IMR-90 (cell line): ENCODE measurements around the gene MAP3K7CL.

Experiments used
- BHLHE40 ChIP-seq: fragments of 150-350 bp; IDR thresholded peaks from 2 replicates; pipeline ENCODE4 v1.6.1; 2016; ENCODE audit warnings: mild to moderate bottlenecking, low read depth, low read length
- CEBPB ChIP-seq: IDR thresholded peaks from 2 replicates; pipeline ENCODE4 v1.6.1; 2012; ENCODE audit warnings: low read depth, low read length, improper control_type of control experiment
- CHD1 ChIP-seq: IDR thresholded peaks from 2 replicates; pipeline ENCODE4 v1.6.1; 2012; ENCODE audit warnings: low read depth, low read length, improper control_type of control experiment
- FOS ChIP-seq: fragments of 150-350 bp; IDR thresholded peaks from 2 replicates; pipeline ENCODE4 v1.6.1; 2016; ENCODE audit warnings: low read depth, low read length
- MAFK ChIP-seq: IDR thresholded peaks from 2 replicates; pipeline ENCODE4 v1.6.1; 2012; ENCODE audit warnings: low read depth, low read length, improper control_type of control experiment
- MXI1 ChIP-seq: IDR thresholded peaks from 2 replicates; pipeline ENCODE4 v1.6.1; 2012; ENCODE audit warnings: low read depth, mild to moderate bottlenecking, low read length, moderate library complexity, borderline replicate concordance
- NFE2L2 ChIP-seq: fragments of 150-350 bp; IDR thresholded peaks from 2 replicates; pipeline ENCODE4 v1.6.1; 2016; ENCODE audit warnings: low read depth, mild to moderate bottlenecking, low read length
- POLR2A ChIP-seq: IDR thresholded peaks from 2 replicates; pipeline ENCODE4 v1.6.1; 2012; ENCODE audit warnings: mild to moderate bottlenecking, low read depth, low read length
- RAD21 ChIP-seq: IDR thresholded peaks from 2 replicates; pipeline ENCODE4 v1.6.1; 2012; ENCODE audit warnings: low read length, improper control_type of control experiment
- RCOR1 ChIP-seq: IDR thresholded peaks from 2 replicates; pipeline ENCODE4 v1.6.1; 2012; ENCODE audit warnings: mild to moderate bottlenecking, low read length, improper control_type of control experiment; ENCODE audit not compliant: insufficient replicate concordance
- RFX5 ChIP-seq: IDR thresholded peaks from 2 replicates; pipeline ENCODE4 v1.8.0; 2012; ENCODE audit warnings: low read depth, mild to moderate bottlenecking, low read length, moderate library complexity
- SMC3 ChIP-seq: fragments of 150-350 bp; IDR thresholded peaks from 2 replicates; pipeline ENCODE4 v1.6.1; 2016; ENCODE audit warnings: low read depth, mild to moderate bottlenecking, antibody characterized with exemption, low read length, moderate library complexity
- TF ChIP-seq, protein P1 (sequence below): conservative IDR thresholded peaks from 2 replicates; pipeline ENCODE4 v1.5.1; 2012; ENCODE audit warnings: mild to moderate bottlenecking, low read depth, low read length, improper control_type of control experiment
- TF ChIP-seq, protein P2 (sequence below): fragments of 150-350 bp; IDR thresholded peaks from 2 replicates; pipeline ENCODE4 v1.6.1; 2016; ENCODE audit warnings: low read depth, mild to moderate bottlenecking, low read length, moderate library complexity, borderline replicate concordance

DNA sequence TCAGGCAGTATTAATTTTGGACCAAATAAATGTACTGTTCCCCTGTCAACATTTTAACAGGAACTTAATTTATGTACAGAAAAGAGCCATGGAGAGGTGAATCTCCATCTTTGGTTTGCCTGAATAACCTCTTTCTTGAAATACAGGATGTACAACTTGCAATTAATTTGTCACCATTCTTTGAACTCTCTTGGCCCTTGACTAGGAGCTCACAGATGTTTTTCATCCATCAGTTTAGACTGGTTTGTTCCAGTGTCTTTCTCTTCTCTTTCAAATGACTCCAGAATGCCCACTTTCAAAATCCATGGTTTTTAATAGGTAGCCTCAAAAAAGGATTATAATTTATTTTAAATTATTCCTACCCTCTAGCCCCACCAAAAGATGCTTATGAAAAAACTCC lies 5.0 kb downstream of the MAP3K7CL start:
- TF ChIP-seq POLR2A, result no peak
- TF ChIP-seq, protein P1, sequence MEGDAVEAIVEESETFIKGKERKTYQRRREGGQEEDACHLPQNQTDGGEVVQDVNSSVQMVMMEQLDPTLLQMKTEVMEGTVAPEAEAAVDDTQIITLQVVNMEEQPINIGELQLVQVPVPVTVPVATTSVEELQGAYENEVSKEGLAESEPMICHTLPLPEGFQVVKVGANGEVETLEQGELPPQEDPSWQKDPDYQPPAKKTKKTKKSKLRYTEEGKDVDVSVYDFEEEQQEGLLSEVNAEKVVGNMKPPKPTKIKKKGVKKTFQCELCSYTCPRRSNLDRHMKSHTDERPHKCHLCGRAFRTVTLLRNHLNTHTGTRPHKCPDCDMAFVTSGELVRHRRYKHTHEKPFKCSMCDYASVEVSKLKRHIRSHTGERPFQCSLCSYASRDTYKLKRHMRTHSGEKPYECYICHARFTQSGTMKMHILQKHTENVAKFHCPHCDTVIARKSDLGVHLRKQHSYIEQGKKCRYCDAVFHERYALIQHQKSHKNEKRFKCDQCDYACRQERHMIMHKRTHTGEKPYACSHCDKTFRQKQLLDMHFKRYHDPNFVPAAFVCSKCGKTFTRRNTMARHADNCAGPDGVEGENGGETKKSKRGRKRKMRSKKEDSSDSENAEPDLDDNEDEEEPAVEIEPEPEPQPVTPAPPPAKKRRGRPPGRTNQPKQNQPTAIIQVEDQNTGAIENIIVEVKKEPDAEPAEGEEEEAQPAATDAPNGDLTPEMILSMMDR, result no peak
- no peak for TF ChIP-seq RAD21
- no peak for TF ChIP-seq NFE2L2
- TF ChIP-seq CHD1, result no peak
- TF ChIP-seq CEBPB, result no peak
- no peak for TF ChIP-seq FOS
- TF ChIP-seq, protein P2, sequence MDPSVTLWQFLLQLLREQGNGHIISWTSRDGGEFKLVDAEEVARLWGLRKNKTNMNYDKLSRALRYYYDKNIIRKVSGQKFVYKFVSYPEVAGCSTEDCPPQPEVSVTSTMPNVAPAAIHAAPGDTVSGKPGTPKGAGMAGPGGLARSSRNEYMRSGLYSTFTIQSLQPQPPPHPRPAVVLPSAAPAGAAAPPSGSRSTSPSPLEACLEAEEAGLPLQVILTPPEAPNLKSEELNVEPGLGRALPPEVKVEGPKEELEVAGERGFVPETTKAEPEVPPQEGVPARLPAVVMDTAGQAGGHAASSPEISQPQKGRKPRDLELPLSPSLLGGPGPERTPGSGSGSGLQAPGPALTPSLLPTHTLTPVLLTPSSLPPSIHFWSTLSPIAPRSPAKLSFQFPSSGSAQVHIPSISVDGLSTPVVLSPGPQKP, result no peak
- no peak for TF ChIP-seq SMC3
- TF ChIP-seq MAFK, result no peak
- TF ChIP-seq MXI1, result no peak
- TF ChIP-seq BHLHE40, result no peak
- TF ChIP-seq RCOR1, result no peak
- TF ChIP-seq RFX5, result no peak
